ENCODE measurements around the gene AP1B1.
"Not testable (repeated sequence)": the region's sequence is repeated elsewhere in the genome, so short reads cannot be mapped to it uniquely, and the experiment has no call there.

Gene AP1B1

GRCh38 chr22:29386708-29387107 lies 1.7 kb downstream of the AP1B1 start:
- no peak for DNase-seq (ENCODE audit: low read depth)

GRCh38 chr22:29385748-29386147 lies 2.6 kb downstream of the AP1B1 start:
- DNase-seq (ENCODE audit: low read depth): no peak

GRCh38 chr22:29385151-29385704 lies 3.1 kb downstream of the AP1B1 start:
- no peak for DNase-seq (ENCODE audit: low read depth)

DNA sequence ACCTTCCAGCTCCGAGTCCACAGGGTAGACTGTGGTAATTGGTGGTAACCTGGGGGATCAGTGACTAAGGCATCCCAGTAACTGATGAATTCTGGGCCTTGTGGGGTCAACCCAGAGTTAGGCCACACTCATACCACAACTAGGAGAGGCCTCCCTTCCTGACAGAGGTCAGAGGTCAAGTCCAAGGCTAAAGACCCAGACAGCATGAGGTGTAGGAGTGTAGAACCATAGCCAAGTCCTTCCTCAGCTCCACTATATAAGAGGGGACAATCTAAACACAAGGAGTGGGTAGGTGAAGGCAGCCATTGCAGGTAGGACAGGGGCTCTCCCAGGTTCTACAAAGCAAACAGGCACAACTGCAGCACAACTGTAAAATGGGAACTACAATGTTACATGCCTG lies 4.6 kb downstream of the AP1B1 start:
- DNase-seq (ENCODE audit: low read depth): no peak

DNA sequence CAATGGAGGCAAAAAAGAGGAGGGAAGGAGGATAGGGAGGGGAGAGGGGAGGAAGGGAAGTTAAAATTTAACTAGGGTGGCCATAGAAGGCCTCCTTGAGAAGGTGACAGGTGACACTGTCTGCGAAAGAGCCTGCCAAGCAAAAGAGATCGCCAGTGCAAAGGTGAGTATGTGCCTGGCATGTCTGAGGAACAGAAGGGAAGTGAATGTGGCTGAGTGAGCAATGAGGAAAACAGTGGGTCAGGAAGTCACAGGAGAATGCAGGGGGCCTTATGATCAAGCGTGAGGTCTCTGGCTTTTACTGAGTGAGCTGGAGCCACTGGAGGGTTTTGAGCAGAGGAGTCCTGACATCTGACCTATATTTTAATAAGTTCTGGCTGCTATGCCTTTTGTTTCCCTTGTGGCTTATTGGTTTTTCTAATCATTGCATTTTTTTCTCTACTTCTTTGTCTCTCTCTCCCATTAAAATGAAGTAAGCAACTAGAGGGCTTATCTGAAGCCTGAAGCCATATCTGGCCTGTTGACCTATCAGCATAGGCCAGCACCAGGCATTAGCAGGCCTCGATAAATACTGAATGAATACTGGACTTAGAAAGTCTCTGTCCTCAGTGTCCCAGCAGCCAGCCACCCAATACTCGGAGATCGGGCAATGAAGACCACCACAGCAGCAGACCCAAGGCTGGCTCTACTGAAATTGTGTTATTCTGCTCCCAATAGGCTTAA lies 5.6 kb downstream of the AP1B1 start:
- no peak for DNase-seq (ENCODE audit: low read depth)

GRCh38 chr22:29380856-29381255 lies 7.5 kb downstream of the AP1B1 start:
- DNase-seq (ENCODE audit: low read depth): no peak

GRCh38 chr22:29380032-29380781 lies 8.2 kb downstream of the AP1B1 start:
- DNase-seq (ENCODE audit: low read depth): peak; percentile 8

DNA sequence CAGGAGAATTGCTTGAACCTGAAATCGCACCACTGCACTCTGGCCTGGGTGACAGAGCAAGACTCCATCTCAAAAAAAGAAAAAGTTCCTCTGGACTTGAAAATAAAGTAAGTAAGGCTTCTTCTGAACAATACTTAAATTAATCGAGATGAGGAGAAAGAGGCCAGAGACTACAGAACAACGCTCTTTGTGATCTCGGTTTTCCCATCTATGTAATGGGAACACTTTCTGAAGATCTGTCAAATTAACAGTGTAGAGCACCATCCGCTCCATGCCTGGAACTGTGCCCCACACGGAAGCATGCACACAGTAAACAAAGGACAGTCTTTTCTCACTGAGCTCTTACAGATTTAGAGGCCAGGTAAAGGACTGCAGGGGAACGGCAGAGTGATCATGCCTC lies 9.1 kb downstream of the AP1B1 start:
- no peak for DNase-seq (ENCODE audit: low read depth)

DNA sequence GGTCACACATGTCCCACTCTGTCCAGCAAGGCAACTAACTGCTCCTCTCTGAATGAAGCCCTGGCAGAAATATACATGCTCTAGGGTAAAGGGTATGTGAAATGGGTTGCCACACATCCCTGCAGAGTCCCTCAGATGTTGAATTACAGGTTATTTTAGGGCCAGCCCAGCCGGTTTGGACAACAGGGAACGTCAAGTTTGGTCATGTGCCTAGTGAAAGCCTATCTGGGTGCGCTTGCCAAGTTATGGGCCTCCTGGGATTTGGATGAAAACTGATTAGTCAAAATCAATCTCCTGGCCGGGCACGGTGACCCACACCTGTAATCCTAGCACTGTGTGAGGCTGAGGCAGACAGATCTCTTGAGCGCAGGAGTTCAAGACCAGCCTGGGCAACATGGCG lies 10.4 kb downstream of the AP1B1 start:
- no peak for DNase-seq (ENCODE audit: low read depth)

- DNase-seq (ENCODE audit: low read depth): not testable (repeated sequence)
These were observed 11.7 kb downstream of the AP1B1 start for GRCh38 chr22:29376705-29377104.

- peak; percentile 34 for DNase-seq (ENCODE audit: low read depth)
These were observed 12.8 kb downstream of the AP1B1 start for GRCh38 chr22:29375398-29376076.

GRCh38 chr22:29374806-29375205 lies 13.6 kb downstream of the AP1B1 start:
- DNase-seq (ENCODE audit: low read depth): not testable (repeated sequence)

DNA sequence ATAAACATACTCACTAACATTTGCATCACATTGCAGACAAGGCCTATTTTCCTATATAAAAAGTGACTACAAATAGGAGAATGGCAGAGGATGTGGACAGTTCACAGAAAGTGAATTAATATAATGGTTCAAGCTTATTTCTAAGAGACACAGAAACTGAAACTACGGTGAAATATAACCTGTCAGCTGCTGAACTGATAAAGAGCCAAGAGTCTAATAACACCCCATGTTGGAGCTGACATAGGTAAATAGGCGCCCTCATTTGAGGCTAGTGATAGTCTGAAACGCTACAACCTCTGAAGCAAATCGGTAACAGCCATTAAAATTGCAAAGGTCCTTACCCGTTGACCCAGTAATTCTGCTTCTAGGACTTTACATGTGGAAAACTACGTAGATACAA lies 14.0 kb downstream of the AP1B1 start:
- no peak for DNase-seq (ENCODE audit: low read depth)

- DNase-seq (ENCODE audit: low read depth): no peak
These were observed 17.8 kb downstream of the AP1B1 start for GRCh38 chr22:29370537-29370936.

DNA sequence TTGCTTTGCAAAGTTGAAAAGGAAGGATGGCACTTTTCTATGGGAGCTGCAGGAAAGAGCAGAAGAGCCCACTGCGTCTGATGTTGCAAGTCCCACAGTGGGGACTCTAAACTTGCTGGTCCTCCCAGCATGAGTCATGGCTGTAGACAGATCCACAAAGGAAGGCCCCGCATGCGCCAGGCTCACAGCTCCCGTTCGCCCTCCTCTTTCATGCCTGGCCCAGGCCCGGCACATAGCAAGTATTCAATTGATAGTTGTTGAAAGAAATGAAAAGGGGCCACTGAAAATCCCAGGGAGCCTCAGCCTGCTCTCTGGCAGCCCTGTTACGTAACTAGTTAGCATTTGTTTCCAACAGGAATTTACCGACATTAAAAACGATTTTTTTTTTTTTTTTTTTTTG lies 18.9 kb downstream of the AP1B1 start:
- DNase-seq (ENCODE audit: low read depth): peak; percentile 77

DNA sequence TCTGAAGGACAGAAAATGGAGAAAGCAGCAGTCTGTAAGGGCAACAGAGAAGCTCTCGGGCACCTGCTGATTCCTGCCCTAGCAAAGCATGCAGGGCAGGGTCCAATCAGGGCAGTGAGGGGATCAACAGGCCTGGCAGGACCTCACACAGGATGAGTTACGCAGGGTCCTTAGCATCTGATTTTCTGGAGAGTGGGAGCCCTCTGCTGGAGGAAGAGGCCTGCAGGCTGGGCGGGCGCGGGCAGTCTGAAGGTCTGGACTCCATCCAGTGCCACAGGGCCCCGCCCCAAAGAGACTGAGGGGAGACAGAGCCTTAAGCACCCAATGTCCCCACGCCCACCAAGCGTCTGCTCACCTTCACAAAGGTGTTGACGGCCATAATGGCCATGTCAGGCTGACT lies 28.9 kb downstream of the AP1B1 start:
- DNase-seq (ENCODE audit: low read depth): peak; percentile 48

GRCh38 chr22:29357193-29357890 lies 31.0 kb downstream of the AP1B1 start:
- DNase-seq (ENCODE audit: low read depth): not testable (repeated sequence)

DNA sequence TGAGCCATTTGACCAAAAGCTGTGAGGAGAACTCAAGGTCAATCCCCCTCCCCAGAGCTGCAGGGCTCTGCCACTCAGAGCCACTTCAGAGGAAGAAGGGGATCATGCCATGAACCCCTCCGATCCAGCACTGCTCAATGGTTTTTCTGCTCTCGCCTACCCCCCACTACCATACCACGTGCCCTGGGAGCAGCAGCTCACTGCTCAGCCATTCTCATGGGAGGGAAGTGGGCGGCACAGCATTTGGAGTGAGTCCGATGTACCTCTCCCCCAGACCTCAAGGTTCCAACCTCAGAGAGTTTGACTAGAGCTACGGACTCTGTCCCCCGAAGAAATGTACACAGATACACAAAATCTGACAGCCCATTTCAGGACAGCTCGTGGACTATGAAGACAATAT lies 34.5 kb downstream of the AP1B1 start:
- DNase-seq (ENCODE audit: low read depth): no peak

- no peak for DNase-seq (ENCODE audit: low read depth)
These were observed 35.1 kb downstream of the AP1B1 start for GRCh38 chr22:29353286-29353685.

DNA sequence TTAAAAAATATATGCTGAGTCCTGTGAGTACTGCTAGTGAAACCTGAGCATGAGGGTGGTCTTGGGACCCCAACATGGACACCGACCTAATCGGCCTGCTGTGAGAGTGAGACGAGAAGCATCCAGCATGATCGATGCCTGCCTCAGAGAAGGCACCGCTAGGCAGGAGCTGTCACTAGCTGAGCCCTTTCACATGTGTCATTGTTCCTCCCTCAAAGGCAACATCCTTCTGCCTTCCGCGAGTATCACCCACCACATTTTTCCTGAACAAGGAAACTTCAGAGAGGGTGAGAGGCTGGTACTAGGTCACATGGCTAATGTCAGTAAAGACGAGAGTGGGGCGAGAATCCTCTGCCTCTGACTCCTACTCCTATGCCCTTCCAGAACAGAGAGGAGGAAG lies 35.6 kb downstream of the AP1B1 start:
- DNase-seq (ENCODE audit: low read depth): no peak

DNA sequence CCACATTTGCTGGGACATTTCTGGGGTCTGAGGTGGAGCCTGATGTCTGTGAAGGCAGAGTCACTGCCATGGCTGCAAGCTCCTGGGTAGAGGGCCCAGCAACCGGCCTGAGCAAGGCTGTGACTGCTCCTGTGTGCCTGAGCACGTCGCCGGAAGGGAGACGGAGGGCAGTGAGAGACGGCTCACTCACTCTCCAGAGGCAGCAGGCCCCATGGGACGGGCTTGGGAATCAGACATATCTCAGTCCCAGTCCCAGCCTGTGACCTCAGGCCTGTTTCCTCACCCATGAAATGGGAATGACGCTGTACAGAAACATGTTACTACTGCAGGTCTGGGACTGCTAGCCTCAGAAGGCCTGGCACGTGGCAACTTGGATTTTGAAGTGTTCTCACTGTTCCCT lies 36.5 kb downstream of the AP1B1 start:
- DNase-seq (ENCODE audit: low read depth): no peak

DNA sequence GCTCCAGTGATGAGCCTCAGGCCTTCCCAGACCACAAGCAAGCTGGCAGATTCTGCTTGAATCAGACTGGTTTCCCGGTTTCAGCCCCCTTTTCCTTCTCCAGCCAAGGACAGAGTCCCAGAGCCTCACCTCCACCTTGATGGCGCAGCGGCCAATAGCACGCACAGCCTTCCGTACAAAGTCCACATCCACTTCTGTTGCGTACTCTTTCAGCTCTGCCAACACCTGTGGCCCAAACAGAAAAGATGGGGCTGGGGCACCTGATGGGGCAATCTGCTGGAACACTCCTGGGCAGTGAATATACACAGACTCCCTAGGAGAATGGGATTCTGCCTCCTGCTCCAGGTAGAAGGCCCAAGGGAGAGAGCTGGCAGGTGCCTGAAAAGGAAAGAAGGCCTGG lies 37.3 kb downstream of the AP1B1 start:
- DNase-seq (ENCODE audit: low read depth): no peak
